NCI-H510A (cell line): ENCODE measurements around the gene MTFMT.

Source experiments
- DNase-seq: peaks from one replicate; lab custom pipeline; 2025; lab: John Stamatoyannopoulos, UW

The MTFMT gene

DNA sequence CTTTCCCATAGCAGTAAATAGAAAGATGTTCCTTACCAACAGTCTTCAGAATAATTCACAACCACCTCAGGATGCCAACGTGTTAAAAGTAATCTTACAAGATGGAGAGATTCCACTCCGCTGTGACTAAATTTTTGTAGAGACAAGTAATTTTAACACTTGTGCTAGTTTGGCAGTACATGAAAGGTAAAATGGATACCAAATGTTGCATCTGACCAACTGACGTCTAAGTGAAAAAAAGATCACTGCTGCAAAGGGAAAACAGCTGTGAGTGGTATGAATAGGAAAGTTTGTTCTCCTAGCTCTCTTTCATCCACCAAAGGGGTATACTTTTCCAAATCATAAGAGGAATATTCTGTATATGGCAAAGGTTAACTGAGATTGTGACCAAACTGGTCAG, 42.3 kb downstream of the MTFMT start:
- DNase-seq: no peak

DNA sequence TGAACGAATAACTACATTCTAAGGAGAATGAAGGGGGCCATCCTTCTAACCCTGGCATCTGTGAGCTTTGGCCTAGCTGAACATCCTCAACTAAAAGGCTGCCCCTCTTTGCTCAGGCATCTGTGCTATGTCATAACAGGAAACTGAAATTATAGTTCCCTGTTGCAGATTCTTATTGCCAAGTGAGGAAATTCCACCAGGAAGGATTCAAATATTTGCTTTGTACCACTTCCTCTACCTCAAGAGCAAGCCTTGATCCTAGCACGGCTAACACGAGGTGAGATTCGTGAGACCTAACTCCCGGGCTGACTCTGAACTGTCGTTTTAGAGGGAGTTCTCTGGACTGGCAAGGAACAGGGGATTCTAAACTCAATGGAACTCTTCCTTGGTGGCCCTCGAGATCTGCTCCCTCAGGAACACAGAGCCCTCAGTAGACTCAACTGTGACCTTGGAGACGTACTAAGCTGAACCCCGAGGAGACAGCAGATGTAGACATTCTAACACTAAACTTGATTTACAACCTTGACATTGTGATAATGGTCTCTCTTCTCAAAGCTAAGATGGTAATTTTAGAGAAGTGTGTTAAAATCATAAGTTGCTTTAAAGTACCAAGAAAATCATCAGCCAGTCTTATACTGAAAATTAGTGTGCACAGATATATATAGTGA, 43.9 kb downstream of the MTFMT start:
- DNase-seq: no peak

DNA sequence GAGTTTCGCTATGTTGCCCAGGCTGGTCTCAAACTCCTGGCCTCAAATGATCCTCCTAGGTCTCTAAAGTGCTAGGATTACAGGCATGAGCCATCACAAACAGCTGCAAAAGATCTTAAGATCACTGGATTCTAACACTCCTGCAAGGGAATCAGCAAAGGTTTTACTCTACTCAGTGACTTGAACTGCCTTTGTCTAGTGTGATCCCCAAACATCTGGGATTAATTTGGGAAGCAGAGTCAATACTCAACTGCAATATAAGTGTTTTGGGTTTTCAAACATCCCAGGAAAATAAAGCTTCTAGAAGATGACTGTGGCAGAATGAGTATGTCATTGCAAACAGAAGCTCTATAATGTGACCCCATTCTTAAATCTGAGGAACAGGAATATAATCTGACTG, 47.0 kb downstream of the MTFMT start:
- no peak for DNase-seq

DNA sequence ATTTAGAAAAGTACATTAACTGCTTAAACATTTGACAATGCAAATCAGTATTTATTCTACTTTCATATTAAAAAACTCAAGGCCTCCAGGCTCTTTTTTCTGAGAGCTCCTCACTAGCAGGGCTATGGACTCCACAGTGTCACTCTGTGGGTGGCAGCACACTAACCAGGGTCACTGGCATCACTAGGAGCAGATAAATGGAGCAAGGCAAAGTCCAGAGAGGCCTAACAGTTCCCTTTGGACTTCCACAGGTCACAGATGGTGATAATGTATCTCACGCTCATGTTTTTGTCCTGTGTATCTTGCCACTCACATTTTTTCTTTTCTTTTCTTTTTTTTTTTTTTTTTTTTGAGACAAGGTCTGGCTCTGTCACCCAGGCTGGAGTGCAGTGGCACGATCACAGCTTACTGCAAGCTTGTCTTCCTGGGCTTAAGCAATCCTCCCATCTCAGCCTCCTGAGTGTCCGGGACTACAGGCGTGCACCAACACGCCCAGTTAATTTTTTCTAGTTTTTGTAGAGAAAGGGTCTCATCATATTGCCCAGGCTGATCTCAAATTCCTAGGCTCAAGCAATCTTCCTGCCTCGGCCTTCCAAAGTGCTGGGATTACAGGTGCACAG, 47.5 kb downstream of the MTFMT start:
- DNase-seq: no peak

DNA sequence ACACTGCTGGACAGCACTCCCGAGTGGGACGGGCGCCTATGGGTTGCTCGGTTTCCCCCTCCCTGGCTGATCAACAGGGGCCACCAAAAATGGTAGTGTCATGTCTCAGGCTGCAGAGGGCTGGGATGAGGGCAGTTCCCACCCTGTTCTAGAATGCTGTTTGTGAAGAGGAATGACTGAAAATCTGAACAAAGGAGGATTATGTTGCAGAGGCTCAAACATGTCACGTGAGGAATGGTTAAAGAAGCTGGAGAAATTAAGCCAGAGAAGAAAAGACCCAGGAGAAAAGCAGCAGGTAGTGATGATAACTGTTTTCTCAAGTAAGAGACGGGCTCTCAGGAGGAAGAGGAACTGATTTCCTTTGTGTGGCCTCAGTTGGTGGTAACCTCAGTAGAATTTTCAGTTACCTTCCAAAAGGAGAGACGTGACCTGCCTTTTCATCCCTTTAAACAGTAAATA, 50.2 kb downstream of the MTFMT start:
- DNase-seq: no peak

DNA sequence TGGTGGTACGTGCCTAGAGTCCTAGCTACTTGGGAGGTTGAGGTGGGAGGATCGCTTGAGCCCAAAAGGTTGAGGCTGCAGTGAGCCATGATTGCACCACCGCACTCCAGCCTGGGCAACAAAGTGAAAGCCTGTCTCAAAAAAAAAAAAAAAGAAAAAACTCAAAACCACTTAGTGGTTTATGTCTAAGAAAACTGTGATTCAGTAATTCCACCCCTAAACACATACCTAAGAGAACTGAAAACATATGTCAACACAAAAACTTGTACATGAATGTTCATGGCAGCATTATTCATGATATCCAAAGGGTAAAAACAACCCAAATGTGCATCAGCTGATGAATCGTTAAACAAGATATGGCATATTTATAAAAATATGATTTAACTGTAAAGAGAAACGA, 54.0 kb downstream of the MTFMT start:
- DNase-seq: no peak

DNA sequence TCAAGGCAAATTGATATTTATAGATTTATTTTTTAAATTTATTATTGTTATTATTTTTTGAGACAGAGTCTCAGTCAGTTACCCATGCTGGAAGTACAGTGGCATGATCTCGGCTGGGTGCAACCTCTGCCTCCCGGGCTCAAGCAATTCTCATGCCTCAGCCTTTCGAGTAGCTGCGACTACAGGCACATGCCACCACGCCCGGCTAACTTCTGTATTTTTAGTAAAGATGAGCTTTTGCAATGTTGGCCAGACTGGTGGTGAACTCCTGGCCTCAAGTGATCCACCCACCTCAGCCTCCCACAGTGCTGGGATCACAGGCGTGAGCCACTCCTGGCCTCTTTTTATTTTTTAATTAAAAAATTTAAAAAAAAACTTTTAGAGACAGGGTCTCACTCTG, 58.7 kb downstream of the MTFMT start:
- no peak for DNase-seq

DNA sequence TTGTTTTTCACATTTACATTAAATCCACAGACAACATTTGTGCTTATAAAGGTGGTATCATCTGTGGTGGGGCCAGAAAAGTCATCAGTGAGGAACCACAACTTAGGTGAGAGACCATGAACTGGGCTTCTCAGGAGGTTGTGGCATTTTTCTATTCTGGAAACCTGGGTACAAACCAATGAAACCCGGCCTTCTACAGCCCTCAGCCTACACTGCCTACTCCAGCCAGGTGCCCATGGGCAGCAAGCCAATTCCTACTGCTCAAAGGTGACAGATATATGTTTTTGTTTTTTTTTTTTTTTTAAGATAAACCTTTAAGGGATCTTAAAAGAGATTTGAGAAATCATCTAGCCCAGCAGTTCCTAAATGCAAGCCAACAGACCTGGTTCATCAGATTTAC, 60.0 kb downstream of the MTFMT start:
- no peak for DNase-seq

DNA sequence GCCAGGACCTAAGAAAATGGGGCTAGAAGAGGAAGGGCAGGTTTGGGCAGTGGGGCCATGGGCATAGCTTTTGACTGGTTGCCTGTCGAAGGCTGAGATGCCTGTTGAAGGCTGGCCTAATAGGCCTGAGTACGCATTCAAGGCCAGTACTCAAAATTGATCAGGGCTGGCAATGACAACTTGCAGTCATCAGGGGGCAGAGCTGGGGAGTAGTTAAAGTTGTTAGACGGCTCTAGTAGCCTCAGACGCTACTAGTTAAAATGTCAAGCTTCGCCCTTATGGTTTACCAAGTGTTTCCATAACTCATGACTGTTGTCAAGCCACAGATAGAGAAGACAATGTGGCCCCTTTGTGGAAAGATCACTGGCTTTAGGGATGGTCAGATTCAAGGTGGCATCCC, 68.4 kb downstream of the MTFMT start:
- no peak for DNase-seq

DNA sequence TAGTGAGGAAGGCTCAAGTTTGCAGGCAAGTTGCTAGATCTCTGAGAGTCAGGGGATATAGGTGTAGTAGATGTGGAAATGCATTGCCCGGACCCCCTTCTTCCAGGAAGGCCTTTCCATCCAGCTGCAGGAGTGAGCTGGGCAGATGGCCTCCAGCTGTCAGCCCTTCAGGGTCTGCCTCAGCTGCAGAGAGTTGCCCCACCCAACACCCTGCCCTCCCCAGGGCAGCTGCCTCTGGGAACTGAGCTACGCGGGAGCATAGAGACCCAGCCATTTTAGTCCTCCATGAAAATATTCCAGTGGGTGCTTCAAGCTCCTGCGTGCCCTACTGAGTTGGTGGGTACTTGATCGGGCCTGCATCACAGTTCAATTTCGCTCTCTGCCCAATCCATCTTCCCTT, 69.3 kb downstream of the MTFMT start:
- no peak for DNase-seq

DNA sequence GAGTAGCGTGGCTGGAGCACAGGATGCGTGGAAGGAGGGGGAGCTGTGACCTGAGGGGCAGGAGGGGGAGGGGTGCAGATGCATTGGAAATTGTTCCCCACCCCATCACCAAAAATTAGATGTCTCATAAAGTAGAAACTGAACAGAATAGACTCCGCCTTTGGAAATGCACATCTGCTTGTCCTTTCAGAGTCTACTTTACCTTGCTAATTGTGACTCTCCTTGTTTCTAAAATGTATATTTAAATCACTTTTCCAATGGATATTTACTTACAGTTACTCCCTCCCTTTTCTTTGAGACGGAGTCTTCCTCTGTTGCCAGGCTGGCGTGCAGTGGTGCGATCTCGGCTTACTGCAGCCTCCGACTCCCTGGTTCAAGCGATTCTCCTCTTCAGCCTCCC, 70.3 kb downstream of the MTFMT start:
- DNase-seq: no peak

DNA sequence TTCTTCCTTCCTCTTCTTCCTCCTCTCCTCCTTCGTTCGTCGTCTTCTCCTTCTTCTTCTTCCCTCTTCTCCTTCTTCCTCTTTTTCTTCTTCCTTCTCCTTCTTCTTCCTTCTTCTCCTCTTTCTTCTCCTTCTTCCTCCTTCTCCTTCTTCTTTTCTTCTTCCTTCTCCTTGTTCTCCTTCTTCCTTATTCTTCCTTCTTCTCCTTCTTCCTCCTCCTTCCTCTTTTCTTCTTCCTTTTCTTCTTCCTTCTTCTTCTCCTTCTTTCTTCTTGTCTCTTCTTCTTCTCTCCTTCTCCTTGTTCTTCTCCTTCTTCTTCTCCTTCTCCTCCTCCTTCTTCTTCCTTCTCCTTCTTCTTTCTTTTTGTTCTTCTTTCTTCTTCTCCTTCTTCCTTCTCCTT, 75.0 kb downstream of the MTFMT start:
- DNase-seq: no peak

DNA sequence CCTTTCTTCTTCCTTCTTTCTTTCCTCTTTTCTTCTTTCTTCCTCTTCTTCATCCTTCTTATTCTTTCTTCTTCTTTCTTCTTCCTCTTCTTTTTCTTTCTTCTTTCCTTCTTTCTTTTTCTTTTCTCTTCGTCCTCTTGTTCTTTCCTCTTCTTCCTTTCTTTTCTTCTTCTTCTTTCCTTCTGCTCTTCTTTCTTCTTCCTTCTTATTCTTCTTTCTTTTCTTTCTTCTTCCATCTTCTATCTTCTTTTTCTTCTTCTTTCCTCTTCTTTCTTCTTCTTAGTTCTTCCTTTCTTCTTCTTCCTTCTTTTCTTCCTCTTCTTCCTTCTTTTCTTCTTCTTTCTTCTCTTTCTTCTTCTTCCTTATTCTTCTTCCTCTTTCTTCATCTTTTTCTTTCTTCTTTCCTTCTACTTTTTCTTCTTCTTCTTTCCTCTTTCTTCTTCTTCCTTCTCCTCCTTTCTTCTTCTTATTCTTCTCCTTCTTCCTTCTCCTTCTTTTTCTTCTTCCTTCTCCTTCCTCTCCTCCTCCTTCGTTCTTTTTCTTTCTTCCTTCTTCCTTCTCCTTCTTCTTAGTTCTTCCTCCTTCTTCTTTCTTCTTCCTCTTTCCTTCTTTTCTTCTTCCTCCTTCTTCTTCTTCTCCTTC, 77.5 kb downstream of the MTFMT start:
- no peak for DNase-seq
